Fibroblast of pulmonary artery (primary cell): ENCODE data around the gene BCORL1.

ENCODE experiments used
- DNase-seq: peaks from one replicate; pipeline ENCODE4 v3.0.0-alpha.2; 2010; ENCODE audit warnings: low read depth
- H3K4me3 ChIP-seq: replicated peaks from 2 replicates; pipeline ENCODE4 v1.5.1; 2011; ENCODE audit warnings: low read depth, mild to moderate bottlenecking, control low read depth, low read length, moderate library complexity
- CTCF ChIP-seq: IDR thresholded peaks from 2 replicates; pipeline ENCODE4 v1.5.1; 2011; ENCODE audit warnings: mild to moderate bottlenecking, control low read depth, low read length, inconsistent platforms; ENCODE audit errors: missing control alignments

BCORL1 gene

GRCh38 chrX:130086447-130087206, 104.2 kb downstream of the BCORL1 start:
- no peak for DNase-seq
- no peak overlapping the region for H3K4me3 ChIP-seq
- no peak for TF ChIP-seq CTCF

- TF ChIP-seq CTCF: no peak
- DNase-seq: no peak
Measured at GRCh38 chrX:130090364-130090763, 107.9 kb downstream of the BCORL1 start.

GRCh38 chrX:130091980-130092522, 109.6 kb downstream of the BCORL1 start:
- H3K4me3 ChIP-seq: no peak overlapping the region

More at GRCh38 chrX:130090364-130090763, 107.9 kb downstream of the BCORL1 start:
- H3K4me3 ChIP-seq: no peak overlapping the region

GRCh38 chrX:130093271-130093670, 110.8 kb downstream of the BCORL1 start:
- no peak for TF ChIP-seq CTCF
- H3K4me3 ChIP-seq: no peak overlapping the region

More at GRCh38 chrX:130091980-130092522, 109.6 kb downstream of the BCORL1 start:
- DNase-seq: no peak
- no peak for TF ChIP-seq CTCF

GRCh38 chrX:130094696-130095095, 112.3 kb downstream of the BCORL1 start:
- H3K4me3 ChIP-seq: no peak overlapping the region
- no peak for DNase-seq
- no peak for TF ChIP-seq CTCF

More at GRCh38 chrX:130093271-130093670, 110.8 kb downstream of the BCORL1 start:
- no peak for DNase-seq

- no peak for DNase-seq
- no peak for TF ChIP-seq CTCF
- H3K4me3 ChIP-seq: no peak overlapping the region
Measured at GRCh38 chrX:130095249-130096030, 113.0 kb downstream of the BCORL1 start.
